HepG2 (cell line): ENCODE measurements around the gene NXT1. TPM values are rescaled to one million over a fixed set of nuclear protein-coding genes. Genes with fewer than 3 reads are reported as not detected.

Experiments
- ARID2 ChIP-seq: sonication (generic); formaldehyde crosslinking; IDR thresholded peaks from 2 replicates; pipeline ENCODE4 v1.8.1; 2022; ENCODE audit warnings: mild to moderate bottlenecking, missing genetic modification reagents, borderline replicate concordance
- ATF3 ChIP-seq: sonication (generic); formaldehyde crosslinking; IDR thresholded peaks from 2 replicates; pipeline ENCODE4 v1.4.0; 2020; ENCODE audit warnings: missing genetic modification reagents
- GABPB1 ChIP-seq: IDR thresholded peaks from 2 replicates; pipeline ENCODE4 v1.6.1; 2016; ENCODE audit warnings: mild to moderate bottlenecking, missing genetic modification reagents, moderate library complexity, missing compliant biosample characterization
- NCOA2 ChIP-seq: sonication (generic); formaldehyde crosslinking; IDR thresholded peaks from 2 replicates; pipeline ENCODE4 v1.8.0; 2022; ENCODE audit warnings: inconsistent platforms
- POLR2AphosphoS5 ChIP-seq: IDR thresholded peaks from 2 replicates; pipeline ENCODE4 v1.6.1; 2012; ENCODE audit warnings: low read depth, low read length
- POLR2G ChIP-seq: fragments of 200-400 bp; formaldehyde crosslinking; IDR thresholded peaks from 2 replicates; pipeline ENCODE4 v1.6.1; 2018; ENCODE audit warnings: mild to moderate bottlenecking, low read depth, low read length, moderate library complexity
- SRSF1 ChIP-seq: fragments of 200-400 bp; formaldehyde crosslinking; optimal IDR thresholded peaks from 2 replicates; pipeline ENCODE3; 2017; ENCODE audit warnings: mild to moderate bottlenecking, low read depth, low read length, moderate library complexity
- ZNF180 ChIP-seq: sonication (generic); formaldehyde crosslinking; IDR thresholded peaks from 2 replicates; pipeline ENCODE4 v1.4.0; 2020; ENCODE audit warnings: low read depth, missing genetic modification reagents, borderline replicate concordance
- ZNF281 ChIP-seq: sonication (generic); formaldehyde crosslinking; IDR thresholded peaks from 2 replicates; pipeline ENCODE4 v1.4.0; 2020; ENCODE audit warnings: missing genetic modification reagents, borderline replicate concordance
- ZNF570 ChIP-seq: sonication (generic); formaldehyde crosslinking; IDR thresholded peaks from 2 replicates; pipeline ENCODE4 v1.4.0; 2020; ENCODE audit warnings: mild to moderate bottlenecking, missing genetic modification reagents, borderline replicate concordance
- ZNF776 ChIP-seq: sonication (generic); formaldehyde crosslinking; IDR thresholded peaks from 2 replicates; pipeline ENCODE4 v1.4.0; 2020; ENCODE audit warnings: mild to moderate bottlenecking, missing genetic modification reagents
- ZNF816 ChIP-seq: sonication (generic); formaldehyde crosslinking; IDR thresholded peaks from 2 replicates; pipeline ENCODE4 v1.8.0; 2022; ENCODE audit warnings: missing genetic modification reagents, mild to moderate bottlenecking, borderline replicate concordance
- polyA plus RNA-seq, 8 experiments: library from polyadenylated mRNA; depleted of rRNA in 3 of 8; stranded (reverse) in 7 of 8; unstranded in 1 of 8; fragments of >200 nt; fragmentation: Illumina TruSeq in 4 of 8; extraction: Trizol in 4 of 8; gene quantifications; 2 replicates each; pipeline versions ENCODE4 v1.2.1 to v1.2.3, GENCODE V29; 2011 to 2016; ENCODE audit warnings: low read depth in 4 of 8, missing spikeins in 1 of 8, mixed read lengths in 1 of 8; ENCODE audit not compliant: insufficient read depth in 1 of 8
- total RNA-seq, 5 experiments: library from RNA; depleted of rRNA; stranded (reverse); fragments of >200 nt; fragmentation: Illumina TruSeq; extraction: Trizol; gene quantifications; 2 replicates each; pipeline ENCODE4 v1.2.3, GENCODE V29; 2016; ENCODE audit warnings: low read depth in 1 of 5
- TF ChIP-seq, protein P1 (sequence below): sonication (generic); formaldehyde crosslinking; IDR thresholded peaks from 2 replicates; pipeline ENCODE4 v1.4.0; 2020; ENCODE audit warnings: missing genetic modification reagents
- TF ChIP-seq, protein P2 (sequence below): sonication (generic); formaldehyde crosslinking; IDR thresholded peaks from 2 replicates; pipeline ENCODE4 v1.5.0; 2020; ENCODE audit warnings: missing genetic modification reagents, mild to moderate bottlenecking, borderline replicate concordance
- TF ChIP-seq, protein P3 (sequence below): sonication (generic); formaldehyde crosslinking; IDR thresholded peaks from 2 replicates; pipeline ENCODE4 v1.8.0; 2022; ENCODE audit warnings: mild to moderate bottlenecking, missing genetic modification reagents

Gene NXT1
- total and polyA plus RNA-seq, 2 of the 13 experiments (the other 11 are each of a cell fraction or from before 2014, with no cell fraction given): 35.6 to 65.9 TPM

- TF ChIP-seq SRSF1: peak; percentile 98
- peak; percentile 70; the same call in 1 of the 2 replicates for TF ChIP-seq ZNF281 (CRISPR knock-in tag)
- peak; percentile 99 for TF ChIP-seq POLR2G
- TF ChIP-seq GABPB1 (CRISPR knock-in tag): peak; percentile 94
- TF ChIP-seq, protein P1, sequence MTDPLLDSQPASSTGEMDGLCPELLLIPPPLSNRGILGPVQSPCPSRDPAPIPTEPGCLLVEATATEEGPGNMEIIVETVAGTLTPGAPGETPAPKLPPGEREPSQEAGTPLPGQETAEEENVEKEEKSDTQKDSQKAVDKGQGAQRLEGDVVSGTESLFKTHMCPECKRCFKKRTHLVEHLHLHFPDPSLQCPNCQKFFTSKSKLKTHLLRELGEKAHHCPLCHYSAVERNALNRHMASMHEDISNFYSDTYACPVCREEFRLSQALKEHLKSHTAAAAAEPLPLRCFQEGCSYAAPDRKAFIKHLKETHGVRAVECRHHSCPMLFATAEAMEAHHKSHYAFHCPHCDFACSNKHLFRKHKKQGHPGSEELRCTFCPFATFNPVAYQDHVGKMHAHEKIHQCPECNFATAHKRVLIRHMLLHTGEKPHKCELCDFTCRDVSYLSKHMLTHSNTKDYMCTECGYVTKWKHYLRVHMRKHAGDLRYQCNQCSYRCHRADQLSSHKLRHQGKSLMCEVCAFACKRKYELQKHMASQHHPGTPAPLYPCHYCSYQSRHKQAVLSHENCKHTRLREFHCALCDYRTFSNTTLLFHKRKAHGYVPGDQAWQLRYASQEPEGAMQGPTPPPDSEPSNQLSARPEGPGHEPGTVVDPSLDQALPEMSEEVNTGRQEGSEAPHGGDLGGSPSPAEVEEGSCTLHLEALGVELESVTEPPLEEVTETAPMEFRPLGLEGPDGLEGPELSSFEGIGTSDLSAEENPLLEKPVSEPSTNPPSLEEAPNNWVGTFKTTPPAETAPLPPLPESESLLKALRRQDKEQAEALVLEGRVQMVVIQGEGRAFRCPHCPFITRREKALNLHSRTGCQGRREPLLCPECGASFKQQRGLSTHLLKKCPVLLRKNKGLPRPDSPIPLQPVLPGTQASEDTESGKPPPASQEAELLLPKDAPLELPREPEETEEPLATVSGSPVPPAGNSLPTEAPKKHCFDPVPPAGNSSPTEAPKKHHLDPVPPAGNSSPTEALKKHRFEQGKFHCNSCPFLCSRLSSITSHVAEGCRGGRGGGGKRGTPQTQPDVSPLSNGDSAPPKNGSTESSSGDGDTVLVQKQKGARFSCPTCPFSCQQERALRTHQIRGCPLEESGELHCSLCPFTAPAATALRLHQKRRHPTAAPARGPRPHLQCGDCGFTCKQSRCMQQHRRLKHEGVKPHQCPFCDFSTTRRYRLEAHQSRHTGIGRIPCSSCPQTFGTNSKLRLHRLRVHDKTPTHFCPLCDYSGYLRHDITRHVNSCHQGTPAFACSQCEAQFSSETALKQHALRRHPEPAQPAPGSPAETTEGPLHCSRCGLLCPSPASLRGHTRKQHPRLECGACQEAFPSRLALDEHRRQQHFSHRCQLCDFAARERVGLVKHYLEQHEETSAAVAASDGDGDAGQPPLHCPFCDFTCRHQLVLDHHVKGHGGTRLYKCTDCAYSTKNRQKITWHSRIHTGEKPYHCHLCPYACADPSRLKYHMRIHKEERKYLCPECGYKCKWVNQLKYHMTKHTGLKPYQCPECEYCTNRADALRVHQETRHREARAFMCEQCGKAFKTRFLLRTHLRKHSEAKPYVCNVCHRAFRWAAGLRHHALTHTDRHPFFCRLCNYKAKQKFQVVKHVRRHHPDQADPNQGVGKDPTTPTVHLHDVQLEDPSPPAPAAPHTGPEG: peak; percentile 76; the same call in 1 of the 2 replicates
- TF ChIP-seq, protein P2, sequence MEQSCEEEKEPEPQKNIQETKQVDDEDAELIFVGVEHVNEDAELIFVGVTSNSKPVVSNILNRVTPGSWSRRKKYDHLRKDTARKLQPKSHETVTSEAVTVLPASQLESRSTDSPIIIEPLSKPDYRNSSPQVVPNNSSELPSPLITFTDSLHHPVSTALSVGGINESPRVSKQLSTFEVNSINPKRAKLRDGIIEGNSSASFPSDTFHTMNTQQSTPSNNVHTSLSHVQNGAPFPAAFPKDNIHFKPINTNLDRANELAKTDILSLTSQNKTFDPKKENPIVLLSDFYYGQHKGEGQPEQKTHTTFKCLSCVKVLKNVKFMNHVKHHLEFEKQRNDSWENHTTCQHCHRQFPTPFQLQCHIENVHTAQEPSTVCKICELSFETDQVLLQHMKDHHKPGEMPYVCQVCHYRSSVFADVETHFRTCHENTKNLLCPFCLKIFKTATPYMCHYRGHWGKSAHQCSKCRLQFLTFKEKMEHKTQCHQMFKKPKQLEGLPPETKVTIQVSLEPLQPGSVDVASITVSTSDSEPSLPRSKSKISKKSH (CRISPR knock-in tag): peak; percentile 98
- peak; percentile 99 for TF ChIP-seq POLR2AphosphoS5
- TF ChIP-seq NCOA2: peak; percentile 61
- no peak; the same call in 1 of the 2 replicates for TF ChIP-seq ZNF180
- no peak; the same call in 1 of the 2 replicates for TF ChIP-seq ZNF816 (CRISPR knock-in tag)
- peak; percentile 95 for TF ChIP-seq ZNF570 (CRISPR knock-in tag)
- TF ChIP-seq, protein P3, sequence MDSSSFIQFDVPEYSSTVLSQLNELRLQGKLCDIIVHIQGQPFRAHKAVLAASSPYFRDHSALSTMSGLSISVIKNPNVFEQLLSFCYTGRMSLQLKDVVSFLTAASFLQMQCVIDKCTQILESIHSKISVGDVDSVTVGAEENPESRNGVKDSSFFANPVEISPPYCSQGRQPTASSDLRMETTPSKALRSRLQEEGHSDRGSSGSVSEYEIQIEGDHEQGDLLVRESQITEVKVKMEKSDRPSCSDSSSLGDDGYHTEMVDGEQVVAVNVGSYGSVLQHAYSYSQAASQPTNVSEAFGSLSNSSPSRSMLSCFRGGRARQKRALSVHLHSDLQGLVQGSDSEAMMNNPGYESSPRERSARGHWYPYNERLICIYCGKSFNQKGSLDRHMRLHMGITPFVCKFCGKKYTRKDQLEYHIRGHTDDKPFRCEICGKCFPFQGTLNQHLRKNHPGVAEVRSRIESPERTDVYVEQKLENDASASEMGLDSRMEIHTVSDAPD (CRISPR knock-in tag): peak; percentile 9; the same call in 1 of the 2 replicates
- peak; percentile 97 for TF ChIP-seq ZNF776 (CRISPR knock-in tag)
- no peak for TF ChIP-seq ARID2 (CRISPR knock-in tag)
- peak; percentile 100 for TF ChIP-seq ATF3 (CRISPR knock-in tag)
Observed at GRCh38 chr20:23361476-23362391, 11.1 kb downstream of the NXT1 start, which contains the start of gene GZF1 (continued).
